Keratinocyte (primary cell): Measurements from ENCODE around the gene TP73. TPM values are rescaled to one million over a fixed set of nuclear protein-coding genes. Genes with fewer than 3 reads are reported as not detected.

Source experiments
- DNase-seq: peaks from one replicate; pipeline ENCODE4 v3.0.0-alpha.2; 2011; ENCODE audit warnings: low read depth, missing footprints, low spot score
- FAIRE-seq: peaks from 2 replicates; lab custom pipeline; 2011; peaks lifted over from hg19 to GRCh38; lab: Jason Lieb, UNC
- H2AFZ ChIP-seq: 2 replicates; pipeline ENCODE4 v1.6.0; 2012; ENCODE audit warnings: low read length, control low read depth, inconsistent platforms; ENCODE audit not compliant: control insufficient read depth
- H3K27ac ChIP-seq: 2 replicates; pipeline ENCODE4 v1.5.1; 2011; ENCODE audit warnings: low read length; ENCODE audit not compliant: control insufficient read depth, insufficient read depth
- H3K27me3 ChIP-seq: 3 replicates; pipeline ENCODE4 v1.6.0; 2011; ENCODE audit warnings: low read length; ENCODE audit not compliant: control insufficient read depth, insufficient read depth; ENCODE audit errors: extremely low read depth
- H3K36me3 ChIP-seq, 2 experiments: 2 replicates in 1 of 2; 3 replicates in 1 of 2; pipeline ENCODE4 v1.5.1; 2011; ENCODE audit warnings: low read length in 2 of 2, mild to moderate bottlenecking in 1 of 2; ENCODE audit not compliant: control insufficient read depth in 2 of 2, insufficient read depth in 2 of 2; ENCODE audit errors: extremely low read depth in 1 of 2
- H3K4me1 ChIP-seq: 3 replicates; pipeline ENCODE4 v1.5.1; 2011; ENCODE audit warnings: low read length; ENCODE audit not compliant: control insufficient read depth, insufficient read depth; ENCODE audit errors: extremely low read depth
- H3K4me2 ChIP-seq: 3 replicates; pipeline ENCODE4 v1.6.0; 2011; ENCODE audit warnings: low read depth, low read length; ENCODE audit not compliant: control insufficient read depth, insufficient read depth; ENCODE audit errors: extremely low read depth
- H3K4me3 ChIP-seq, 3 experiments: fragments of 200-600 bp in 1 of 3; sonication (generic) in 1 of 3; 2 replicates in 2 of 3; 3 replicates in 1 of 3; pipeline ENCODE4 v1.5.1; 2011 to 2016; ENCODE audit warnings: low read length in 3 of 3, mild to moderate bottlenecking in 3 of 3, control low read depth in 2 of 3, inconsistent platforms in 1 of 3, low read depth in 1 of 3, mixed read lengths in 1 of 3, mixed run types in 1 of 3, moderate library complexity in 1 of 3; ENCODE audit not compliant: control insufficient read depth in 2 of 3, insufficient read depth in 2 of 3; ENCODE audit errors: extremely low read depth in 1 of 3
- H3K79me2 ChIP-seq: 2 replicates; pipeline ENCODE4 v1.6.0; 2012; ENCODE audit warnings: low read length; ENCODE audit not compliant: control insufficient read depth, insufficient read depth
- H3K9ac ChIP-seq: 3 replicates; pipeline ENCODE4 v1.6.0; 2011; ENCODE audit warnings: low read length; ENCODE audit not compliant: control insufficient read depth, insufficient read depth; ENCODE audit errors: extremely low read depth
- H3K9me1 ChIP-seq: 3 replicates; pipeline ENCODE4 v1.6.0; 2011; ENCODE audit warnings: low read length; ENCODE audit not compliant: control insufficient read depth, insufficient read depth; ENCODE audit errors: extremely low read depth
- H3K9me3 ChIP-seq: 2 replicates; pipeline ENCODE4 v1.5.1; 2012; ENCODE audit warnings: low read depth, low read length; ENCODE audit not compliant: control insufficient read depth
- H4K20me1 ChIP-seq: 3 replicates; pipeline ENCODE4 v1.6.0; 2011; ENCODE audit warnings: low read length; ENCODE audit not compliant: control insufficient read depth, insufficient read depth; ENCODE audit errors: extremely low read depth
- CTCF ChIP-seq, 3 experiments: IDR thresholded peaks in 1 of 3; conservative IDR thresholded peaks in 1 of 3; optimal IDR thresholded peaks in 1 of 3; 2 replicates in 2 of 3; 3 replicates in 1 of 3; pipeline versions ENCODE3 to v1.5.1; 2011; ENCODE audit warnings: low read length in 3 of 3, mild to moderate bottlenecking in 3 of 3, moderate library complexity in 2 of 3, control low read depth in 1 of 3, inconsistent platforms in 1 of 3; ENCODE audit not compliant: insufficient read depth in 2 of 3; ENCODE audit errors: extremely low read depth in 1 of 3
- EZH2 ChIP-seq: IDR thresholded peaks from one replicate; pipeline ENCODE4 v1.6.1; 2012; ENCODE audit warnings: inconsistent platforms, mild to moderate bottlenecking, low read length, moderate library complexity
- dilution Hi-C: fragments of 300-500 bp; cut with MboI; formaldehyde crosslinking; loops from one replicate; pipeline ENCODE4 v1.7.0; 2020; ENCODE audit warnings: low sequenced_read_pairs; ENCODE audit not compliant: extremely low pct_ligation_motif_present
- polyA plus RNA-seq, 5 experiments: library from polyadenylated mRNA; depleted of rRNA in 3 of 5; stranded (reverse) in 3 of 5; stranded (forward) in 1 of 5; unstranded in 1 of 5; fragments of >200 nt; gene quantifications; 1 replicate in 1 of 5; 2 replicates in 3 of 5; 3 replicates in 1 of 5; pipeline versions ENCODE4 v1.2.1 to v1.2.3, GENCODE V29; 2011 to 2012; ENCODE audit warnings: missing spikeins in 2 of 5, low read depth in 1 of 5, low replicate concordance in 1 of 5

Gene TP73
- polyA plus RNA-seq, 1 donor (not counting 4 experiments of a cell fraction or from before 2014, with no cell fraction given) = 0.14 TPM

DNA sequence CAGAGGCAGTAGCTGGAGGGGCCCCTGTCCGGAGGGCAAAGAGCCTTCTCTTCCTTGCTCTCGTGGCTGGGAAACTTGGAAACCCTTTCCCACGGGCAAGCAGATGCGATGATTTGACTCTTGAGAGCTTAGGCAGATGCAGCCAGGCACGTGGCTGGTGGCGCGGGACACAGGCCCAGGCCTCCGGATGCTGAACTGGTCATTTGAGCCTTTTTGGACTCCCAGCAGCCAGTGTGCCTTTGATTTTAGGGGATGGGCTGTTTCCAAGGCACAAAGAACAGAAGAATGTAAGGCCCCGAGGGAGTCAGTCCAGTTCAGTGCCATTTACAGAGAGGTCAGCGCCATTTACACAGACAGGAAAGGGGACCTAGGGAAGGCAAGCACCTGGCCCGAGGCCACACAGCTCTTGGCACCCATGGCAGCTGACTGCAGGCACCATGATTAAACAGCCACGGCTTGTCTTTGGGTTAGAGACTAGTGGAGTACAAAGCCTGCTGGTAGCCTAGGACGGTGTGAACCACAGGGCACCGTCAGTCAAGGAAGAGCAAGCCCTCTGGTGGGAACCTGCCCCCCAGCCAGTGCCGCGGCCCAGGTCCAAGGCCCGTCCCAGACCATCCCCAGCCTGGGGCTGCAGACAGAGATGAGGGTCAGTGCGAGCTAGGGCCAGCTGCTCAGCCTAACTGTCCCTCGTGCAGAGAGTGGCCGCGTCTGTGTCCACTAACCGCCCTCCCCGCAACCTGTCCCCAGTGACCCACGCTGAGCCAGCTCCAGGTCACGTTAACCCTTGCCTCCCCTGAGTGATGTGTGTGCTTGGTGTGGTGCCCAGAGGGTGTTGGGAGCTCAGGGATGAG lies 79.5 kb downstream of the TP73 start:
- Histone ChIP-seq H3K9me3 (no peaks in the 10 kb centered on the region), H3K36me3 (peaks cover 1 to 3% of the 10 kb centered on the region in 2 experiments), H3K4me1 (no peaks in the 10 kb centered on the region), H4K20me1 (no peaks in the 10 kb centered on the region), H3K4me2 (no peak overlapping the region), H3K4me3 (no peak overlapping the region), H3K27ac (no peak overlapping the region), H2AFZ (no peak overlapping the region), H3K27me3 (no peaks in the 10 kb centered on the region), H3K9me1 (no peaks in the 10 kb centered on the region), H3K9ac (no peak overlapping the region), H3K79me2 (no peaks in the 10 kb centered on the region)
- no peak for FAIRE-seq
- dilution Hi-C loops = no loop called here
- TF ChIP-seq EZH2 (no peak), CTCF (optimal IDR thresholded peaks at IDR 0.05 in 1 of 3, IDR thresholded peaks at IDR 0.05 in 1 of 3, conservative IDR thresholded peaks at IDR 0.05 in 1 of 3; ENCODE audit: extremely low read depth in 1 of 3, insufficient read depth in 2 of 3, low read length in 3 of 3) (no peak)
- no peak for DNase-seq

- no peak overlapping the region for H3K4me3 ChIP-seq
- H3K4me1 ChIP-seq = no peaks in the 10 kb centered on the region
- no peaks in the 10 kb centered on the region for H3K9me1 ChIP-seq
- no peaks in the 10 kb centered on the region for H3K79me2 ChIP-seq
- H3K9ac ChIP-seq = no peak overlapping the region
- H3K27ac ChIP-seq = no peak overlapping the region
- no peaks in the 10 kb centered on the region for H3K9me3 ChIP-seq
- dilution Hi-C loops = no loop called here
- FAIRE-seq = no peak
- H3K4me2 ChIP-seq = no peak overlapping the region
- H3K36me3 ChIP-seq = peaks cover 1 to 3% of the 10 kb centered on the region in 2 experiments
- H3K27me3 ChIP-seq = no peaks in the 10 kb centered on the region
- no peak overlapping the region for H2AFZ ChIP-seq
- DNase-seq = no peak
- no peaks in the 10 kb centered on the region for H4K20me1 ChIP-seq
- TF ChIP-seq CTCF (optimal IDR thresholded peaks at IDR 0.05 in 1 of 3, IDR thresholded peaks at IDR 0.05 in 1 of 3, conservative IDR thresholded peaks at IDR 0.05 in 1 of 3; ENCODE audit: extremely low read depth in 1 of 3, insufficient read depth in 2 of 3, low read length in 3 of 3) (no peak), EZH2 (no peak)
Measured at GRCh38 chr1:3732434-3733093, 80.2 kb downstream of the TP73 start.
